Erythroblast (primary cell): ENCODE results near the gene NDOR1.

ENCODE experiments used
- DNase-seq, 2 experiments: peaks; one replicate each; lab custom pipeline; 2025; lab: John Stamatoyannopoulos, UW
- GATA1 ChIP-seq: IDR thresholded peaks from 2 replicates; pipeline ENCODE4 v1.6.1; 2011; ENCODE audit warnings: low read depth, mild to moderate bottlenecking, control low read depth, low read length, moderate library complexity
- POLR2A ChIP-seq: IDR thresholded peaks from 2 replicates; pipeline ENCODE4 v1.6.1; 2011; ENCODE audit warnings: mild to moderate bottlenecking, low read length

The NDOR1 gene

DNA sequence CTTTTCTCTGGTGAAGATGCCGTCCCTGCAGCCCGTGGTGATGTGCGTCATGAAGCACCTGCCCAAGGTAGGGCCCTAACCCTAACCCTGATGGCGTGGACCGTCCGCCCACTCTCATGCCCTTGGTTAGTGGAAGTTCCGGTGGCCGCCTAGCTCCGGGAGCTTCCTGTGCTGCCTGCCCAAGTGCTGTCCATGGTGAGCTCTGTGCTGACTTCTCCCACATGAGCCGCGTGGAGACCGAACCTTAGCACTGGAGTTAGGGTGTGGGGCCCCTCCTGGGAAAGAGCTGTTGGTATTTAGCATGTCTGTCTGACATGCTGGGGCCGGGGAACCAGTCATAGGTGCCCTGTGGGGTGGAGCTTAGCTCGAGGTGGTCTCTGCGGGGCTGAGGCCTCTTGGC is 50.9 kb downstream of the NDOR1 start:
- no peak for TF ChIP-seq POLR2A
- TF ChIP-seq GATA1: no peak
- no peak for DNase-seq

DNA sequence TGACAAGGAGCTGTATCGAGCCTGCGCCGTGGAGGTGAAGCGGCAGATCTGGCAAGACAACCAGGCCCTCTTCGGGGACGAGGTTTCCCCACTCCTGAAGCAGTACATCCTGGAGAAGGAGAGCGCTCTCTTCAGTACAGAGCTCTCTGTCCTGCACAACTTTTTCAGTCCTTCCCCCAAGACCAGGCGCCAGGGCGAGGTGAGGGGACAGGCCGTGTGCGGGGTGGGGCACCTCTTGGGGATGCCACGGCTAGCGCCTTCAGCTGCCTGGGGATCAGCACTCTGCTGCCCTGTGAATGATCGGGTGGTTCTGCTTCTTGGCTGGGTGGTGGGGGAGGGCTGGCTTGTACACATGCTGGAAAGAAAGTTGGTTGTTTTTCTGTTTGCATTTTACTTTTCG is 51.4 kb downstream of the NDOR1 start:
- DNase-seq: peak in 1 of 2 experiments; percentile 35
- no peak for TF ChIP-seq POLR2A
- TF ChIP-seq GATA1: no peak

DNA sequence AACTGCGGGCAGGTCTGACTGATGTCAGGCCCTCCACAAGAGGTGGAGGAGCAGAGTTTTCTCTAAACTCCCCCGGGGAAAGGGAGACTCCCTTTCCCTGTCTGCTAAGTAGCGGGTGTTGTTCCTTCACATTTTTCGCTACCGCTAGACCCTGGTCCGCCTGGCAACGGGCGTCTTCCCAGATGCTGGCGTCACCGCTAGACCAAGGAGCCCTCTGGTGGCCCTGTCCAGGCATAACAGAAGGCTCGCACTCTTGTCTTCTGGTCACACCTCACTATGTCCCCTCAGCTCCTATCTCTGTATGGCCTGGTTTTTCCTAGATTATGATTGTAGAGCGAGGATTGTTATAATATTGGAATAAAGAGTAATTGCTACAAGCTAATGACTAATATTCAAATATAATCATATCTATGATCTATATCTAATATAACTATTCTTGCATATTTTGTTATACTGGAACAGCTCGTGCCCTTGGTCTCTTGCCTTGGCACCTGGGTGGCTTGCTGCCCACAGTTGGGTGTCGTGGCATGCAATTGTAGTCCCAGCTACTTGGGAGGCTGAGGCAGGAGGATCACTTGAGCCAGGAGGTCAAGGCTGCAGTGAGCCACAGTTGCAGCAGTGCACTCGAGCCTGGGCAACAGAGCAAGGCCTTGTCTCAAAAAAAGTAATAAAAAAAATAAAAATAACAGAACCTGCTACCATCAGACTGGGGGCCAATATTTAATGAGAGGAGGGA is 56.8 kb downstream of the NDOR1 start:
- peak; percentile 32 to 41 for DNase-seq

DNA sequence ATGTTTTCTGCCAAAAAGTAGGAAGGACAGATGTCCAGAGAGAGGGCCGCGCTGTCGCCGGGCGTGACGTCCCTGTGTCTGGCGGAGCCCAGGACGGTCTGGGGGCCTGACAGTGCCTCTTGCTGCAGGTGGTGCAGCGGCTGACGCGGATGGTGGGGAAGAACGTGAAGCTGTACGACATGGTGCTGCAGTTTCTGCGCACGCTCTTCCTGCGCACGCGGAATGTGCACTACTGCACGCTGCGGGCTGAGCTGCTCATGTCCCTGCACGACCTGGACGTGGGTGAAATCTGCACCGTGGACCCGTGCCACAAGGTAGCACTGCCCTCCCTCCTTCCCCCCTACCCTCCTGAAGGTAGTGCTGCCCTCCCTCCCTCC is 57.4 kb downstream of the NDOR1 start:
- no peak for TF ChIP-seq GATA1
- no peak for TF ChIP-seq POLR2A

DNA sequence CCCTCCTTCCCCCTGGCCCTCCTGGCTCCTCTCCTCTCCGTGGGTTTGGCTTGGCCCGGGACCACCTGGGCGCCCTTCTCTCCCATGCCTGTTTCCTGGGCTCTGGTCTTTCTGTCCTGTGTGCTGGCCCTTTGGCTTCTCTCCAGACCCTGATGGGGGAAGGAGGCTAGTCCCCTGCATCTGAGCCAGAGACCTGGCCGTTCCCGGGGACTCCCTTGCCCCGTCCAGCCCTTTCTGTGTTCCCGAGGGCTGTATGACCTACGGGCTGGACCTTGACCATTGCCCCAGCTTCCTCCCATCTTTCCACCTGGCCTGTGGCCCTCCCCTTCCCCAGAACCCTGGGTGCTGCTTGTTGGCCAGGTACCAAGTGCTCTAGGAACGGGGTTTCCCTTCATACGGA is 58.0 kb downstream of the NDOR1 start:
- no peak for DNase-seq
- TF ChIP-seq GATA1 (no peak), POLR2A (no peak)

More for the DNA sequence above, 57.4 kb downstream of the NDOR1 start:
- no peak for DNase-seq

DNA sequence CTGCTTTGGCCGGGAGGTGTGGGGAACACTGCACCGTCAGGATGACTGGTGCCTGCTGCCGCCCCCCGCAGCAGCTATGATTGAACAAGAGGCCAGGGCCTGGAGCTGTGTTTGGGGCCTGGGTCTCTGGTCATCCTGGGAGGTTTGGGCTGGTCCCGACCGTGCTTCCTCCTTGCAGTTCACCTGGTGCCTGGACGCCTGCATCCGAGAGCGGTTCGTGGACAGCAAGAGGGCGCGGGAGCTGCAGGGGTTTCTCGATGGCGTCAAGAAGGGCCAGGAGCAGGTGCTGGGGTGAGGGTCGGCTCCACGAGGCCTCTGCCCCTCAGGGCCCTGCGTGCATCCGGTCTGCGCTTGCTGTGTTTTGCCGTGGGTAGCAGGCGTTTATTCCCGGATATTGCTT is 58.6 kb downstream of the NDOR1 start:
- no peak for DNase-seq
- TF ChIP-seq GATA1 (no peak), POLR2A (no peak)

DNA sequence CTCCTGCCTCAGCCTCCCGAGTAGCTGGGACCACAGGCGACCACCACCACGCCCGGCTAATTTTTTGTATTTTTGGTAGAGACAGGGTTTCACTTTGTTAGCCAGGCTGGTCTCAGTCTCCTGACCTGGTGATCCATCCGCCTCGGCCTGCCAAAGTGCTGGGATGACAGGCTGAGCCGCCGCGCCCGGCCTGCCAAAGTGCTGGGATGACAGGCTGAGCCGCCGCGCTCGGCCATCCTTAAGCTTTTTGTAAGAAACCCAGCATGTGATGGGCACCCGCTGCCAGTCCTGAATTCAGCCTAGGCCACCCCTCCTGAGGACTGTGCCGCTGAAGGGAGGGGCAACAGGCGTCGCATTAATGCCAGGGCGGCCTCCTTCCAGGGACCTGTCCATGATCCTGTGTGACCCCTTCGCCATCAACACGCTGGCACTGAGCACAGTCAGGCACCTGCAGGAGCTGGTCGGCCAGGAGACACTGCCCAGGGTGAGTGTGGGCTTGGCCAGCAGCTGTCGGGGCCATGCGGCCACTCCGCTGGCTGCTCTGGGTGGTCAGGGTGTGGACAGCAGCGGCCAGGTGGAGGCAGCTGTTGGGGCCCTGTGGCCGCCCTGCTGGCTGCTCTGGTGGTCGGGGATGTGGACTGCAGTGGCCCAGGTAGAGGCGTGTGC is 60.1 kb downstream of the NDOR1 start:
- DNase-seq: no peak
- no peak for TF ChIP-seq GATA1
- TF ChIP-seq POLR2A: no peak

DNA sequence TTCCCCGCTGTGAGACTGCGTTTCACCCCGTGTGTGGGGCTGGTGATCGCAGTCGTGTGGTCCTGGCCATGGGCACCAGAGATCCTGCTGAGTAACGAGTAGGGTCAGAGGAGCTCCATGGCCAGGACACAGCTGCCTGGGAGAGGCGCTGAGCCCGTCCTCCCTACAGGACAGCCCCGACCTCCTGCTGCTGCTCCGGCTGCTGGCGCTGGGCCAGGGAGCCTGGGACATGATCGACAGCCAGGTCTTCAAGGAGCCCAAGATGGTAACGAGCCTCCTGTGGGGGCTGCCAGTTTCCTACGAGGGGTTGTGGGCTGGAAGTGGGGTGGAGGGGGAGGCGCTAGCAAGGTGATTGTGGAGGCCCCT is 60.6 kb downstream of the NDOR1 start:
- no peak for DNase-seq
- TF ChIP-seq GATA1: no peak
- TF ChIP-seq POLR2A: no peak
